NCI-H524 treated with DMSO at 0.1 percent for 48 hours (cell line): ENCODE measurements around the gene PLD3.
"Not testable (repeated sequence)": the region's sequence is repeated elsewhere in the genome, so short reads cannot be mapped to it uniquely, and the experiment has no call there.

Experiments used
- DNase-seq: peaks from one replicate; lab custom pipeline; 2025; lab: John Stamatoyannopoulos, UW

The PLD3 gene

GRCh38 chr19:40332669-40333068 is 15.8 kb upstream of the PLD3 start:
- no peak for DNase-seq

GRCh38 chr19:40333083-40333482 is 15.4 kb upstream of the PLD3 start:
- DNase-seq: not testable (repeated sequence)

GRCh38 chr19:40335101-40335500 is 13.4 kb upstream of the PLD3 start:
- no peak for DNase-seq

GRCh38 chr19:40335855-40336600 is 12.5 kb upstream of the PLD3 start:
- DNase-seq: no peak

GRCh38 chr19:40336601-40336900 is 11.9 kb upstream of the PLD3 start:
- no peak for DNase-seq

- DNase-seq: no peak
Measured at GRCh38 chr19:40337107-40337506, 11.4 kb upstream of the PLD3 start.

- DNase-seq: no peak
Measured at GRCh38 chr19:40337594-40337993, 10.9 kb upstream of the PLD3 start.

DNA sequence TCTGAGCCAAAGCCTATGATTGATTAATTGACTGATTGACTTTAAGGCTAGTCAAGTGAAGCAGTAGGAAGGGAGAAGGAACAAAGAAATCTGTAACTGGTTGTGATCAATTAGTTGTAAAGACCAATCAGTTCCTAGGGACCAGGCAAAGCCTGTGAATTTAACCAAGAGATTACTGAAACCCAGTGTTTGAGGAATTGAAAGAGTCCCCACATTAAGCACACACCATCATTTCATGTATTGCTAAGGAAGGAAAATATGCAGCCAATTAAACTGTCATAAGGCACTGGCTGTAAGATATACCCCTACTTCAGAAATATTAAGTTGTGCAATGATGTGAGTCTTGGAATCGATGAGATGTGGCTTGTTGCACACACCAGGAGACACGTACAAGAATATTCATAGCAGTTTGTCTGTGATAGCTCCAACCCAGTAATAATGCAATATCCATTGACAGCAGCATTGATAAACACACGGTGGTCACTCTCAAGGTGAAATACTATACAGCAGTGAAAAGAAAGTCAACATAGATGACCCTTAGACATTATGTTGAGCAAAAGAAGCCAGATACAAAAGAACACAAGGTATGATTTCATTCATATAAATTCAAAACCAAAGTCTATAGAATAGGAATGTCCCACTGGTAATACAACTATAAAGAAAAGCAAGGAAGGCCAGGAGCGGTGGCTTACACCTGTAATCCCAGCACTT is 9.3 kb upstream of the PLD3 start:
- no peak for DNase-seq

- DNase-seq: no peak
Measured at GRCh38 chr19:40341601-40342482, 6.7 kb upstream of the PLD3 start.

DNA sequence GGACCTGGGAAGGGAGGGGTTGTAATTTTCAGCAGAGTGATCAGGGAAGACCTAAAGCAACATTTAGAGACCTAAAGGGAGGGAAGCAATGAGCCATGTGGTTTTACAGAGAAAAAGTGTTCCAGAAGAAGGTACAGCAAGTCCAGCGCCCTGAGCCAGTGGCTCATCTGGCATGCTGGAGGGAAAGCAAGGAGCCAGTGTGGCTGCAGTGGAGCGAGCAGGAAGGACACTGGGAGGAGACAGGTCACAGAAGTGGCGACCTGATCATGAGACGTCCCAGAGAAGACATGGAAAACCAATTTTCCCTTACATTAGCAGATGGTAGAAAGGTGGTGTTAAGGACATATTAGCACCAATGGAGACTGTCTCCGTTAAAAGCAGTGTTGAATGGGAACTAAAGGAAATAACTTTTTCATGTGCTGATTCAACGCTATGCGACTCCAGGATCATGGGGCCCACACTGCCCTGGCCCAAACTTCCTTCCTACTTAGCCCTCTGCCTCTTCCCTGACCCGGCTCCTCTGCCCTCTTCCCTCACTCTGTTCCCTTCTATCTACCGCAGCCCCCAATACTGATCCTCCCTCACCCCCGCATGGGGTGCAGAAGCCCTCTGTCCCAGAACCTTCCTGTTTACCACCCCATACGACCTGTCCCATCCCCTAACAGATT is 5.7 kb upstream of the PLD3 start:
- no peak for DNase-seq

DNA sequence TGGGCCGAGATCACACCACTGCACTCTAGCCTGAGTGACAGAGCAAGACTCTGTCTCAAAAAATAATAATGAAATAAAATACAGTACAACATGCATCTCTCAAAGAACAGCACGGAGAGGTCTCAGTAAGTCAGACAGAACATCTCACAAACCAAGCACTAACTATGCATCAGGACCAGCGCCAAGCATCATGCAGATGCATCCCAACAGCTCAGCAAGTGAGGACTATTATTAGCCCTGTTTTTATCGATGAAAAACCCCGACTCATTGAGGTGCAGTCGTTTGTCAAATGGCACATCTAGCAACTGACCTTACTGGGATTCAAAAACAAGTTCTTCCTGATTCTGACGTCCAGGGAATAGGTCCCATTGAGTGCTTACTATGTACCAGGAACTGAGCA is 4.1 kb upstream of the PLD3 start:
- no peak for DNase-seq

DNA sequence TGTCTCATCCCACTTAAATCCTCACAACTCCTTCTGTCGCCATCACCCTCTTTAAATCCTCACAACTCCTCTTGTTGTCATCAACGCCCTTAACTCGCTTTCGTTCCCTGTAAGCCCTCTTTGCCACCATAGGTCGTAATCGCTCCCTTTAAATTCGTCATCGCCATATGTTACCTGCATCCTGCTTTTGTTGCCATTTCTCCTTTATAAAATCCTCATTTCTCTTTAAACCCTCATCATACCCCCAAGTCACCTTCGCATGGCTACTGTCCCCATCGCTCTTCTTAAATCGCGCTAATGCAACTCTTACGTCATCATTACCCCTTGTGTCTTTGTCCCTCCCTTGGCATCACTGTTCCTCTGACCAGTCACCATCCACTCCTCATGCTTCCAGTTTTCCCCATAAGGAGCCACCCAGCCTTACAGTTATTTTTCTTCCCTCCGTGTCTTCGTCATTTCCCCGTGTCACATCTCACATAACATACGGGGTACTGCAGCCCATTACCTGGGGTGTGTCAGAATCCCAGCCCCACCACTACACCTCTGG is 539 bp downstream of the PLD3 start:
- DNase-seq: no peak

- no peak for DNase-seq
Measured at GRCh38 chr19:40355975-40356680, 7.6 kb downstream of the PLD3 start.

DNA sequence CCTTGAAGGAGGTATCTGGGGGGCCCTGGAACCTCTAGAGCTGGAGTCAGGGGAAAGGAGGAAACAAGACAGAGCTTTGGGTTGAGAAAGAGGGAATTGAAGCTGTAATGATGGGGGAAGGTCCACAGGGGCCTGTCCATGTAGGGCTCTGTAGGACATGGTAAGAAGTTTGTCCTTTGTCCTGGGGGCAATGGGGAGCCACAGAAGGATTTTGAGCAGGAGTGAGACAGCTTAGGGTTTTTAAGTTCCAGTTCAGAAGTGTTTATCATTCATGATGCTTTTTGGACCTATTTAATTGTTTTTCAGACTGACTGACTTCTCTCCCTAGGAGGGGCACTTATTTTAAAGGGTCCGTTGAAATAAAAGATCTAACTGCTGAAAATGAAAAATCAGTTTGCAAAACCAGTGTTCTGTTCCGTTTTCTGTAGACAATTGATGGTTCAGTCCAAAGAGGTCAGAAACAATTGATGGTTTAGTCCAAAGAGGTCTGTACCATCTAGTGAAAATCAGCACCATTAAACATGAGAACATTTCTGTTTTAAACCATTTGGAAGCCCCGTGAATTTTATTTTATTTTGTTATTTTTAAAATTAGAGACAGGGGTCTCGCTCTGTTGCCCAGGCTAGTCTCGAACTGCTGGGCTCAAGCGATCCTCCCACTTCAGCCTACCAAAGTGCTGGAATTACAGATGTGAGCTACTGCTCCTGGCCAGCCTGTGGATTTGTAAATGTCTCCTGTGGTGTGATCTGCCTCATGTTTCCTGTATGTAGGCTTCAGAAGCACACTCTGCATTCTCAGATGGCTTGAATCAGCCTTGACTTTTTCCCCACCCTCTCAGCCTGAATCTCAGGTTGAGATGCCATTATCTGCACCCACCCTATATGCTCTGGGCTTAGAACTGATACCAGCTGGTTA is 8.4 kb downstream of the PLD3 start:
- no peak for DNase-seq

DNA sequence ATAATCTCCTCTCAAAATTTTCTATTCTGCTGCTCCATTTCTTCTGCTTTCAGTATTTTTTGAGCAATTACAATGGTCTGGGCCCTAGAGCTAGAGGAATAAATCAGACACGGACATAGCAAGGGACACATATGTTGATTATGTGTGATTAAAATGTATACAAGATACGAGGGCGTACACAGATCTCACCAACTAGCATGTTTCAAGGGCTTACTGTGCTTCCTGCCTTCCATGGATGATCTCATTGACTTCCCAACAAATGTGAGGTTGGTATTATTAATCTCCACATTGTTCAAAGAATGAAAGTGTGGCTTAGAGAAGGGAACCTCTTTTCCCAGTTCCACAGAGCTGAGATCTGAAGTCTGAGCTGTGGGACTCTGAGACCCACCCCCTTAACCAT is 9.1 kb downstream of the PLD3 start:
- DNase-seq: no peak

GRCh38 chr19:40358773-40359172 is 10.3 kb downstream of the PLD3 start:
- no peak for DNase-seq

DNA sequence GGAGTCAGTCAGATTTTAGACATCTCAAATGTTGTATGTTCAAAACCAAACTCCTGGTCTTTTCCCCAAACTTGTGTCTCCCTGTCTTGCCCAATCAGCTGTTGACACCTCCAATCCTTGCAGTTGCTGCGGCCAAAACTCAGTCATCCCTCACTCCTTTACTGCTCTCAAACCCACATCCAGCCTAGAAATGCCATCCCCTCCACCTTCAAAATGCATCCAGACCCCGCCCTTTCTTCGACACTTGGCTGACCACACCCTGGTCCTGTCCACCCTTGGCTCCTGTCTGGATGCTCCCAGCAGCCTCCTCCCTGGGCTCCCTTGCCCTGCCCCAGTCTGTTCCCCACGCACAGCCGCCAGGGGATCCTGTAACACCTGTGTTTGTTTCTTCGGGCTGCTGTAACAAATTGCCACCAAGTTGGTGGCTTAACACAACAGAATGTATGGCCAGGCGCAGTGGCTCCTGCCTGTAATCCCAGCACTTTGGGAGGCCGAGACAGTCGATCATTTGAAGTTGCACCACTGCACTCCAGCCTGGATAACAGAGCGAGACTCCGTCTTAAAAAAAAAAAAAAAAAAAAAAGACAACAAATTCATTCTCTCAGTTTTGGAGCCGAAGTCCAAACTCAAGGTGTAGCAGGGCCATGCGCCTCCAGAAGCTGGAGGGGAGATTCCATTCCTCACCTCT is 11.7 kb downstream of the PLD3 start:
- no peak for DNase-seq

DNA sequence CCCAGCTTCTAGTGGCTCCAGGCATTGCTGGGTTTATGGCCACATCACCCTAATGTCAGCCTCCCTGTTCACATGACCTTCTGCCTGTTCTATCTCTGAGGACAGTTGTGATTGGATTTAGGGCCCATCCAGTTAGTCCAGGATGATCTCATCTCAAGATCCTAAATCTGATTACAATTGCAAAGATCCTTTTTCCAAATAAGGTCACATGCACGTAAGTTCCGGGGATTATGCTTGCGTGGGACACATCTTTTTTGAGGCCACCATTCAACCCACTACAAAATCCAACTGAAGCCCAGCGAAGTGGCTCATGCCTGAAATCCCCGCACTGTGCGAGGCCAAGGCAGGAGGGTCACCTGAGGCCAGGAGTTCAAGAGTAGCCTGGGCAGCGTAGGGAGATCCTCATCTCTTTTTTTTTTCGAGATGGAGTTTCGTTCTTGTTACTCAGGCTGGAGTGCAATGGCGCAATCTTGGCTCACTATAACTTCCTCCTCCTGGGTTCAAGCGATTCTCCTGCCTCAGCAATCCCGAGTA is 12.3 kb downstream of the PLD3 start:
- DNase-seq: no peak

- no peak for DNase-seq
Measured at GRCh38 chr19:40362160-40362559, 13.7 kb downstream of the PLD3 start.
